ENCODE results near the gene FYN. TPM values are rescaled to one million over a fixed set of nuclear protein-coding genes. Genes with fewer than 3 reads are reported as not detected.

Gene FYN
- total RNA-seq, 1 donor from 2014 or later, result 165 TPM

GRCh38 chr6:111667931-111668330 lies 205.3 kb downstream of the FYN start:
- DNase-seq (ENCODE audit: low read depth), result no peak

- no peak for DNase-seq (ENCODE audit: low read depth)
Observed at GRCh38 chr6:111666847-111667246, 206.4 kb downstream of the FYN start.

- DNase-seq (ENCODE audit: low read depth), result no peak
Observed at GRCh38 chr6:111664565-111665030, 208.7 kb downstream of the FYN start.

GRCh38 chr6:111663692-111664564 lies 209.3 kb downstream of the FYN start:
- peak; percentile 66 for DNase-seq (ENCODE audit: low read depth)

GRCh38 chr6:111662794-111663593 lies 210.3 kb downstream of the FYN start:
- DNase-seq (ENCODE audit: low read depth), result peak; percentile 20

GRCh38 chr6:111662072-111662793 lies 211.0 kb downstream of the FYN start:
- DNase-seq (ENCODE audit: low read depth), result no peak

GRCh38 chr6:111661541-111662061 lies 211.7 kb downstream of the FYN start:
- DNase-seq (ENCODE audit: low read depth), result peak; percentile 37

GRCh38 chr6:111660531-111660930 lies 212.7 kb downstream of the FYN start:
- DNase-seq (ENCODE audit: low read depth), result no peak

GRCh38 chr6:111658462-111659154 lies 214.6 kb downstream of the FYN start:
- no peak for DNase-seq (ENCODE audit: low read depth)

GRCh38 chr6:111657146-111657545 lies 216.1 kb downstream of the FYN start:
- DNase-seq (ENCODE audit: low read depth), result peak; percentile 59

GRCh38 chr6:111653979-111654378 lies 219.3 kb downstream of the FYN start:
- DNase-seq (ENCODE audit: low read depth), result no peak

GRCh38 chr6:111653434-111653833 lies 219.8 kb downstream of the FYN start:
- no peak for DNase-seq (ENCODE audit: low read depth)

- no peak for DNase-seq (ENCODE audit: low read depth)
Observed at GRCh38 chr6:111652156-111652555, 221.1 kb downstream of the FYN start.

GRCh38 chr6:111651185-111652034 lies 221.8 kb downstream of the FYN start:
- no peak for DNase-seq (ENCODE audit: low read depth)

GRCh38 chr6:111650049-111650448 lies 223.2 kb downstream of the FYN start:
- DNase-seq (ENCODE audit: low read depth), result no peak

GRCh38 chr6:111648100-111648499 lies 225.2 kb downstream of the FYN start:
- DNase-seq (ENCODE audit: low read depth), result no peak

- DNase-seq (ENCODE audit: low read depth), result peak; percentile 58
Observed at GRCh38 chr6:111646942-111647341, 226.3 kb downstream of the FYN start.

- no peak for DNase-seq (ENCODE audit: low read depth)
Observed at GRCh38 chr6:111646034-111646433, 227.2 kb downstream of the FYN start.

GRCh38 chr6:111644893-111645430 lies 228.3 kb downstream of the FYN start:
- no peak for DNase-seq (ENCODE audit: low read depth)

All from myocyte (in vitro differentiated cells).